HFFc6 (cell line): Measurements from ENCODE around the gene LANCL1. TPM values are rescaled to one million over a fixed set of nuclear protein-coding genes. Genes with fewer than 3 reads are reported as not detected.

ENCODE experiments used
- DNase-seq: peaks from one replicate; pipeline ENCODE4 v3.0.0-alpha.2; 2018
- H3K27ac Mint-ChIP-seq: 2 replicates; pipeline ENCODE4 v1.8.0; 2020; ENCODE audit warnings: mild to moderate bottlenecking, mixed read lengths
- H3K27me3 Mint-ChIP-seq: 2 replicates; pipeline ENCODE4 v1.8.0; 2021; ENCODE audit warnings: mild to moderate bottlenecking, moderate library complexity, mixed read lengths; ENCODE audit not compliant: insufficient read depth
- H3K36me3 Mint-ChIP-seq: 2 replicates; pipeline ENCODE4 v1.8.0; 2021; ENCODE audit warnings: low read depth, mixed read lengths
- H3K4me1 Mint-ChIP-seq: 2 replicates; pipeline ENCODE4 v1.8.0; 2020; ENCODE audit warnings: low read depth, mixed read lengths
- H3K4me3 Mint-ChIP-seq: 2 replicates; pipeline ENCODE4 v1.8.0; 2020; ENCODE audit warnings: mild to moderate bottlenecking, moderate library complexity, mixed read lengths
- H3K9me3 Mint-ChIP-seq: 2 replicates; pipeline ENCODE4 v1.8.0; 2020; ENCODE audit warnings: mild to moderate bottlenecking, mixed read lengths
- total RNA-seq, 6 experiments: library from RNA; stranded (reverse); fragmentation: NEBNext Ultra II Directional; extraction: Animal tissue kit (Norgen Biotek cat#: 25700); gene quantifications; 2 replicates in 1 of 6; 3 replicates in 5 of 6; pipeline ENCODE4 v1.2.3, GENCODE V29; 2021
- TF ChIP-seq, protein P1 (sequence below): fragments of 200-600 bp; sonication (generic); IDR thresholded peaks from 2 replicates; pipeline ENCODE4 v1.5.0; 2021; ENCODE audit warnings: antibody characterized with exemption, mild to moderate bottlenecking

Gene LANCL1
- total RNA-seq, 6 experiments from 2014 or later, result 36.4 to 54.5 (median 43.8) TPM

DNA sequence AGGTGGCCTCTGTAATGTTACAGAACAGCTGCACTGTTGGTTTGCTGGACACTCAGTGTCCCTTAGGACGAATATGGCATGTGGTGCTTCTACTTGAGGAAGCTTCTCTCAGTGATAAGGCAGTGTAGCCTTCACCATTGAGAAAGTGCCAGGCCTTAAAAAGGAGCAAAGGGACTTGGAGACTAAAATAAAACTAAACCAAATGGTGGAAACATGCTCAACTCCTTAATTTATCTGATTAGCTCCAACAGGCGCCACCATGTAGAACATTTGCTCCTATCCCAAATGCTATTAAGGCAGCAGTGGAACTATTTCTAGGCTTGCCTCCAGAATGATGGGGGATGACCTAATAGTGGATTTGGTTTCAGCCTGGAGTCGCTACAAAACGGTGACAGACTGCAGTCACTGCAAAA lies 84.1 kb downstream of the LANCL1 start:
- H3K27me3 Mint-ChIP-seq, result no peaks in the 10 kb centered on the region
- DNase-seq, result no peak
- no peaks in the 10 kb centered on the region for H3K36me3 Mint-ChIP-seq
- peaks cover 9% of the 10 kb centered on the region; the same call in 1 of the 2 replicates for H3K9me3 Mint-ChIP-seq
- H3K4me1 Mint-ChIP-seq, result no peaks in the 10 kb centered on the region
- TF ChIP-seq, protein P1, sequence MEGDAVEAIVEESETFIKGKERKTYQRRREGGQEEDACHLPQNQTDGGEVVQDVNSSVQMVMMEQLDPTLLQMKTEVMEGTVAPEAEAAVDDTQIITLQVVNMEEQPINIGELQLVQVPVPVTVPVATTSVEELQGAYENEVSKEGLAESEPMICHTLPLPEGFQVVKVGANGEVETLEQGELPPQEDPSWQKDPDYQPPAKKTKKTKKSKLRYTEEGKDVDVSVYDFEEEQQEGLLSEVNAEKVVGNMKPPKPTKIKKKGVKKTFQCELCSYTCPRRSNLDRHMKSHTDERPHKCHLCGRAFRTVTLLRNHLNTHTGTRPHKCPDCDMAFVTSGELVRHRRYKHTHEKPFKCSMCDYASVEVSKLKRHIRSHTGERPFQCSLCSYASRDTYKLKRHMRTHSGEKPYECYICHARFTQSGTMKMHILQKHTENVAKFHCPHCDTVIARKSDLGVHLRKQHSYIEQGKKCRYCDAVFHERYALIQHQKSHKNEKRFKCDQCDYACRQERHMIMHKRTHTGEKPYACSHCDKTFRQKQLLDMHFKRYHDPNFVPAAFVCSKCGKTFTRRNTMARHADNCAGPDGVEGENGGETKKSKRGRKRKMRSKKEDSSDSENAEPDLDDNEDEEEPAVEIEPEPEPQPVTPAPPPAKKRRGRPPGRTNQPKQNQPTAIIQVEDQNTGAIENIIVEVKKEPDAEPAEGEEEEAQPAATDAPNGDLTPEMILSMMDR, result no peak
- H3K4me3 Mint-ChIP-seq, result no peak overlapping the region
- H3K27ac Mint-ChIP-seq, result no peak overlapping the region

DNA sequence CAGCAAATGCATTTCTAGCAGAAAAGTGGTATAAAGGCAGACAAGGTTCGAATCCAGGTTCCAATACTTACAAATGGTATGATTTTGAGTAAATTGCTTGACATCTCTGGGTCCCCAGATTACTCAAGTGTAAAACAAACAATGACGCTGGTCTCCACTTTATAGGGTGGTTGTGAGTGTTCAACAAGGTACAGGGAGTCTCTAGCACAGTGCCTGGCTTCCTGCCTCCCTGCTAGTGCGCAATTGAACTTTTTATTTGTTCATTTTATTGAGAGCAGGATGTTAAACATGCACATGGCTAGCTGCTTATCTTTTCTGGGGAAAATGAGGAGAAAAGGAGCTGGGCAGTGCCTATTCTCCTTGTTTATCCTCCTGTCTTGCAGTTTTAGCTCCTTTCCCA lies 86.7 kb downstream of the LANCL1 start:
- Mint-ChIP-seq H3K36me3 (no peaks in the 10 kb centered on the region), H3K27me3 (no peaks in the 10 kb centered on the region), H3K4me1 (no peaks in the 10 kb centered on the region), H3K9me3 (peaks cover 9% of the 10 kb centered on the region; the same call in 1 of the 2 replicates), H3K27ac (no peak overlapping the region), H3K4me3 (no peak overlapping the region)
- no peak for DNase-seq
- TF ChIP-seq, protein P1, result no peak

DNA sequence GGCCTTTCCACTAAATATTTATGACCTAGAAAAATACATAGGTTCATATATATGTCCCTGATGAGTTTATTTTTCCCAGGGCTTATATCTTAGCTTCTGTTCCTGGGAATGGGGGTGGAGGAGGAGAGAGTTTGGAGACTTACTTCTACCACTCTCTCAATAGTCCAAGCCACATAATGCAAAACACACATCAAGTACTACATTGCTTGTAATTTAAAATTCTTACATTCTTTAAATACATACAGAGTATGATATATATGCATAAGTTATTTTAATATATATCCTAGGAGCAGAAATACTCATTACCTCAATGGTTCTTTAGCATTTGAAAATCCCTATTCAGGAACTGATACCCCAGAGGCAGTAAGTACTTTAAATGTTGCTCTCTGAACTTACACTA lies 88.4 kb downstream of the LANCL1 start:
- Mint-ChIP-seq H3K4me3 (no peak overlapping the region), H3K27me3 (no peaks in the 10 kb centered on the region), H3K9me3 (peaks cover 11% of the 10 kb centered on the region), H3K4me1 (no peaks in the 10 kb centered on the region), H3K27ac (no peak overlapping the region), H3K36me3 (no peaks in the 10 kb centered on the region)
- no peak for DNase-seq
- TF ChIP-seq, protein P1, result no peak

DNA sequence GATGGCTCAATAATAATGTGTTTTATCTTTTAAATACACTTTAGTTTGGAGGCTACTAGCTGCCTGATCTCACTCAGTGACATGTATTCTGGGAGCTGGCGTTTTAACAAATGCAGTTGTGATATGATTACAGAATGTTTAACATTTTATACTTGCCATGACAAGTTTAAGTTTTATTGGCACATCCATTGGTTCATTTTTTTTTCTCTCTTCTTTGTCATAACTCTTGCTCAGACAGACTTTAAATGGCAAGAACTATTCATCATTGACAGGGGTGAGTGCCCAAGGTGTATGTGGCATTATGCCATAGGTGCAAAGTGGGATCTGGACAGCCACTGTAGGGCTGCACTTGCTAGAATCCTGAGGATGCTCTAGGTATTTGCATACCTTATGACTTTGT lies 89.5 kb downstream of the LANCL1 start:
- H3K27me3 Mint-ChIP-seq, result no peaks in the 10 kb centered on the region
- DNase-seq, result no peak
- H3K4me3 Mint-ChIP-seq, result no peak overlapping the region
- peaks cover 11% of the 10 kb centered on the region for H3K9me3 Mint-ChIP-seq
- H3K27ac Mint-ChIP-seq, result no peak overlapping the region
- H3K36me3 Mint-ChIP-seq, result no peaks in the 10 kb centered on the region
- TF ChIP-seq, protein P1, result no peak
- H3K4me1 Mint-ChIP-seq, result no peaks in the 10 kb centered on the region

Other genes starting within 250 kb of the LANCL1 start
- gene MYL1, start 161.6 kb downstream of the LANCL1 start, total RNA-seq, result not detected
- gene CPS1, start 79.8 kb upstream of the LANCL1 start, total RNA-seq, result 1 to 10 TPM; 1.6 to 5.2 (median 3.1) TPM